ENCODE data around the gene F2RL2. TPM values are rescaled to one million over a fixed set of nuclear protein-coding genes. Genes with fewer than 3 reads are reported as not detected.

F2RL2 gene
- total RNA-seq, 1 donor from 2014 or later, result not detected

DNA sequence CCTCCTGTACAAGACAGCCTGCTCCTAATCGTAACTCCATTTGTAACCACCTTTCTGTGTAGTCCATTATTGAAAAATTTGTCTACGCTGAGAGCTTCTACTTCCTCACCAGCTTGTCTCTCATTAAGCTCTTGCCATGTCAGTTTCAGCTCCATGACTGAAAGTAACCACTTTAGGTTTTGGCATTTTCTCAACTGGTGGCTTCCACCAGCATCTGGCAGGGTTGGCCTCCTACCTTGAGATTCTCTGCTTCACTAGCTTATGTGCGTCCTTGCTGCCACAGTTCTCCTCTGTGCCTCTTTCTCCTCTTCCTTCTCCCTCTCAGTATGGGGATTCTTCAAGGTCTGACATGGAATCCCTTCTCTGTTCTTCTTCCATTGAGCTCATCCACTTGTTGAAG, 31.8 kb downstream of the F2RL2 start:
- TF ChIP-seq CTCF (IDR thresholded peaks at IDR 0.05), result no peak
- no peak for DNase-seq

DNA sequence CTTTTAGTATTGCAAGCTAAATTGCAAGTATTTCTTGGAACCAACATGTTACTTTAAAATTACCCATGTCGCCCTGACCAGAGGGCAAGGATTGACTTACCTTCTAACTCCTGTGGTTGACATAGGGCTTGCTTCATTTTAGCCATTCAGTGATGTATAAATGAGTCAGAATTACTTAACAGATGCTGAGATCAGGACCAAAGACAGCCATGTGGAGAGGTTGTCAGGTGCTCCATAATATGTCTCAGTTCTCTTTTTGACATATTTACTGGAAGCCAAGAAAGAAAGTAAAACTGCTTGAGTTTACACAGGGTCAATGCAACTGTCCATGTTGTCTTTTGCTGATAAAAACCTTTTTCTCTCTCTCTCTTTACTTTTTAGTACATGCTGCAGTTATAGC, 33.2 kb downstream of the F2RL2 start:
- Histone ChIP-seq H3K9me3 (no peaks in the 10 kb centered on the region), H3K27ac (no peak overlapping the region), H3K4me1 (no peaks in the 10 kb centered on the region), H3K36me3 (no peaks in the 10 kb centered on the region), H3K27me3 (ENCODE audit: low read depth) (no peaks in the 10 kb centered on the region), H3K4me3 (no peak overlapping the region)
- DNase-seq (no peak), ATAC-seq (no peak)
- intact Hi-C loops (cut with DNase I), result no loop called here
- TF ChIP-seq CTCF (IDR thresholded peaks at IDR 0.05), result no peak

More for the DNA sequence above, 31.8 kb downstream of the F2RL2 start:
- H3K36me3 ChIP-seq, result no peaks in the 10 kb centered on the region
- ATAC-seq, result no peak
- no peaks in the 10 kb centered on the region for H3K9me3 ChIP-seq
- H3K27me3 ChIP-seq (ENCODE audit: low read depth), result no peaks in the 10 kb centered on the region
- intact Hi-C loops (cut with DNase I), result no loop called here
- H3K4me1 ChIP-seq, result no peaks in the 10 kb centered on the region
- H3K27ac ChIP-seq, result no peak overlapping the region
- H3K4me3 ChIP-seq, result no peak overlapping the region

- no peak for TF ChIP-seq CTCF (IDR thresholded peaks at IDR 0.05)
- ATAC-seq (no peak), DNase-seq (no peak)
- H3K36me3 ChIP-seq, result no peaks in the 10 kb centered on the region
- H3K4me1 ChIP-seq, result peaks cover 10% of the 10 kb centered on the region
- no peak overlapping the region for H3K27ac ChIP-seq
- H3K27me3 ChIP-seq (ENCODE audit: low read depth), result no peaks in the 10 kb centered on the region
- intact Hi-C loops (cut with DNase I), result no loop called here
- no peak overlapping the region for H3K4me3 ChIP-seq
- H3K9me3 ChIP-seq, result no peaks in the 10 kb centered on the region
Observed at GRCh38 chr5:76586531-76586930, 36.7 kb downstream of the F2RL2 start.

- TF ChIP-seq CTCF (IDR thresholded peaks at IDR 0.05), result no peak
- DNase-seq (no peak), ATAC-seq (no peak)
- Histone ChIP-seq H3K9me3 (no peaks in the 10 kb centered on the region), H3K27me3 (ENCODE audit: low read depth) (no peaks in the 10 kb centered on the region), H3K36me3 (no peaks in the 10 kb centered on the region), H3K4me1 (peaks cover 10% of the 10 kb centered on the region), H3K27ac (no peak overlapping the region), H3K4me3 (no peak overlapping the region)
- intact Hi-C loops (cut with DNase I), result no loop called here
Observed at GRCh38 chr5:76585783-76586217, 37.4 kb downstream of the F2RL2 start.

DNA sequence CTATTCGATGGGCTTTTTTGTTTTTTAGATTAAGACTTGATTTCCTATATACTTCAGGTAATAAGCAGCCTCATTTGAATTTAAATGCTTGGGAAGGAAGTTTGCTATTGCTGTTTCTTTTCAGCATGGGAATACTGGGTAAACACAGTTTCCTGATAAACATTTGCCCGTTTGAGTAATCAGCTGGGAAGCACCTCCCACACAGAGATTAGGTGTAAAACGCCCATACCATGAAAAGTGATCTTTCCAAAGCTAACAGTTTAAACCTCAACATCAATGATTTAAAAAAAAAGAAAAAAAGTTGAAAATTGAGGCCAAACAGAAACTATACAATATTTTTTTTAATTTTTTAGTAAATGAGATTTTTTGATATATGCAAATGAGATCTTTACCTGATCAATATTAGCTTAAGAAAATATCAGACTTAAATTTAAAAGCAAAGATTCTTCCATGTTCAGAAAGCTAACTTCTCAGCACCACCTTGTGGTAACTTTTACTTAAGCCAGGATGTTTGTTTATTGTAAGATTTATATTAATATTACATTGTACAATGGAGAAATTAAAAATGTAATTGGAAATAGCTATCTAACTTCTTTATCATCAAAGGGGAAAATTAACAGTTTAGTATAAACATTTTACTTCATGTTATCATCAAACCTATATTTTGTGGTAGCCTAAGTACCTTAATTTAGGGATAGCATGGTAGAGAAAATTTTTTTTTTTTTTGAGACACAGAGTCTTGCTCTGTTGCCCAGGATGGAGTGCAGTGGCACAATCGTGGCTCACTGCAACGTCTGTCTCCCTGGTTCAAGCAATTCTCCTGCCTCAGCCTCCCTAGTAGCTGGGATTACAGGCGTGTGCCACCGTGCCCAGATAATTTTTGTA, 39.8 kb downstream of the F2RL2 start:
- H3K9me3 ChIP-seq, result no peaks in the 10 kb centered on the region
- DNase-seq (no peak), ATAC-seq (no peak)
- peaks cover 10% of the 10 kb centered on the region for H3K4me1 ChIP-seq
- H3K36me3 ChIP-seq, result no peaks in the 10 kb centered on the region
- H3K4me3 ChIP-seq, result no peak overlapping the region
- intact Hi-C loops (cut with DNase I), result no loop called here
- no peak overlapping the region for H3K27ac ChIP-seq
- peak; percentile 31 for TF ChIP-seq CTCF (IDR thresholded peaks at IDR 0.05)
- no peaks in the 10 kb centered on the region for H3K27me3 ChIP-seq (ENCODE audit: low read depth)
